H1 (cell line): ENCODE measurements around the gene SEC23IP. TPM values are rescaled to one million over a fixed set of nuclear protein-coding genes. Genes with fewer than 3 reads are reported as not detected.

Experiments
- ATF3 ChIP-seq: IDR thresholded peaks from 2 replicates; pipeline ENCODE4 v1.6.1; 2011; ENCODE audit warnings: low read depth, mild to moderate bottlenecking, low read length; ENCODE audit not compliant: insufficient read depth
- BACH1 ChIP-seq: IDR thresholded peaks from 2 replicates; pipeline ENCODE4 v1.6.1; 2012; ENCODE audit warnings: low read length, improper control_type of control experiment
- CBX5 ChIP-seq: fragments of 300-800, 300-1000 bp; sonication (generic); IDR thresholded peaks from 2 replicates; pipeline ENCODE4 v1.7.1; 2016; ENCODE audit warnings: antibody characterized with exemption, low read length, low read depth
- CREB1 ChIP-seq: IDR thresholded peaks from 2 replicates; pipeline ENCODE4 v1.6.1; 2012; ENCODE audit warnings: inconsistent platforms
- SAP30 ChIP-seq: fragments of 300-600 bp; sonication (generic); IDR thresholded peaks from 2 replicates; pipeline ENCODE4 v1.7.1; 2012; ENCODE audit warnings: low read length, moderate library complexity, mild to moderate bottlenecking, inconsistent platforms; ENCODE audit not compliant: insufficient read depth, insufficient replicate concordance
- TEAD4 ChIP-seq: IDR thresholded peaks from 2 replicates; pipeline ENCODE4 v1.6.1; 2012; ENCODE audit warnings: low read depth, low read length, inconsistent platforms, mixed read lengths
- polyA plus RNA-seq, 7 experiments: library from polyadenylated mRNA; depleted of rRNA in 3 of 7; stranded (reverse) in 5 of 7; unstranded in 2 of 7; fragments of >200 nt in 5 of 7; fragments of 200-250 nt in 2 of 7; gene quantifications; 1 replicate in 5 of 7; 2 replicates in 1 of 7; 4 replicates in 1 of 7; pipeline versions ENCODE4 v1.2.1 to v1.2.3, GENCODE V29; 2011 to 2013; ENCODE audit warnings: missing spikeins in 2 of 7, mixed read lengths in 2 of 7
- total RNA-seq: library from RNA; stranded (reverse); fragmentation: NEBNext Ultra II Directional; extraction: Animal tissue kit (Norgen Biotek cat#: 25700); gene quantifications from 2 replicates; pipeline ENCODE4 v1.2.1, GENCODE V29; 2021

Gene SEC23IP
- total and polyA plus RNA-seq, 2 of the 8 experiments (the other 6 are each of a cell fraction or from before 2014, with no cell fraction given) = 29.0 to 105 TPM

- TF ChIP-seq CREB1 = no peak
- TF ChIP-seq CBX5 = no peak
- TF ChIP-seq BACH1 = no peak
- no peak for TF ChIP-seq SAP30
- no peak for TF ChIP-seq TEAD4
- TF ChIP-seq ATF3 = no peak
Measured at GRCh38 chr10:119865699-119866240, 26.8 kb upstream of the SEC23IP start (continued).
